T-helper 17 cell (primary cell): Measurements from ENCODE around the gene ZNF682. TPM values are rescaled to one million over a fixed set of nuclear protein-coding genes. Genes with fewer than 3 reads are reported as not detected.
"Not testable (repeated sequence)": the region's sequence is repeated elsewhere in the genome, so short reads cannot be mapped to it uniquely, and the experiment has no call there.

Experiments used
- ATAC-seq: fragments of 150-1000 bp; cut with Tn5 transposase; 2 replicates; pipeline ENCODE4 v1.10.0; 2021; ENCODE audit warnings: mild to moderate bottlenecking, moderate library complexity
- DNase-seq, 3 donors: peaks; one replicate each; pipeline versions ENCODE4 v3.0.0 to v3.0.0-alpha.2; 2020 to 2021
- H3K9me3 ChIP-seq: one replicate; pipeline ENCODE4 v1.7.0; 2013; ENCODE audit warnings: low read length, mild to moderate bottlenecking; ENCODE audit not compliant: control insufficient read depth, poor library complexity, severe bottlenecking
- H3K27ac Mint-ChIP-seq: one replicate; pipeline ENCODE4 v1.8.0; 2022; ENCODE audit warnings: mild to moderate bottlenecking, moderate library complexity, mixed read lengths
- H3K27me3 Mint-ChIP-seq: one replicate; pipeline ENCODE4 v1.8.0; 2022; ENCODE audit warnings: mixed read lengths
- H3K36me3 Mint-ChIP-seq: one replicate; pipeline ENCODE4 v1.8.0; 2022; ENCODE audit warnings: low read depth, mixed read lengths
- H3K4me1 Mint-ChIP-seq: one replicate; pipeline ENCODE4 v1.8.0; 2022; ENCODE audit warnings: mild to moderate bottlenecking, mixed read lengths
- H3K4me3 Mint-ChIP-seq: one replicate; pipeline ENCODE4 v1.8.0; 2022; ENCODE audit warnings: mild to moderate bottlenecking, moderate library complexity, mixed read lengths
- total RNA-seq, 4 donors: library from RNA in 2 of 4; stranded (reverse) in 2 of 4; gene quantifications; one replicate each; pipeline ENCODE4 v1.2.3 and lab custom pipeline; 2022 to 2026

ZNF682 gene
- total RNA-seq, 2 donors from 2014 or later, result 7.9 to 9.4 TPM

- not testable (repeated sequence) for DNase-seq
These were observed 81.5 kb downstream of the ZNF682 start for GRCh38 chr19:19957766-19958165.

GRCh38 chr19:19956434-19957075 is 82.8 kb downstream of the ZNF682 start:
- DNase-seq (no peak), ATAC-seq (no peak)
- no peaks in the 10 kb centered on the region for H3K9me3 ChIP-seq
- Mint-ChIP-seq H3K4me3 (no peak overlapping the region), H3K27me3 (no peaks in the 10 kb centered on the region), H3K4me1 (peaks cover 6% of the 10 kb centered on the region), H3K36me3 (no peaks in the 10 kb centered on the region), H3K27ac (no peak overlapping the region)

More at GRCh38 chr19:19957766-19958165, 81.5 kb downstream of the ZNF682 start:
- ATAC-seq, H3K4me1 Mint-ChIP-seq, H3K27ac Mint-ChIP-seq, H3K4me3 Mint-ChIP-seq, H3K27me3 Mint-ChIP-seq, H3K9me3 ChIP-seq, H3K36me3 Mint-ChIP-seq: not testable (repeated sequence)

GRCh38 chr19:19955208-19955607 is 84.1 kb downstream of the ZNF682 start:
- no peak overlapping the region for H3K4me3 Mint-ChIP-seq
- H3K36me3 Mint-ChIP-seq, result no peaks in the 10 kb centered on the region
- DNase-seq (no peak), ATAC-seq (no peak)
- no peak overlapping the region for H3K27ac Mint-ChIP-seq
- H3K27me3 Mint-ChIP-seq, result no peaks in the 10 kb centered on the region
- H3K4me1 Mint-ChIP-seq, result peaks cover 6% of the 10 kb centered on the region
- H3K9me3 ChIP-seq, result no peaks in the 10 kb centered on the region

Other genes with a start within 250 kb of the ZNF682 start
- gene ZNF506, start 217.8 kb downstream of the ZNF682 start, total RNA-seq, result 10 to 100 TPM; 31.7 to 50.6 TPM
- 1 to 10 TPM; 5.8 to 8.0 TPM for gene ZNF253, start 173.6 kb downstream of the ZNF682 start, total RNA-seq
- gene ZNF93, start 138.6 kb downstream of the ZNF682 start, total RNA-seq, result 1 to 10 TPM; 3.9 to 4.4 TPM
- 1 to 10 TPM; 2.4 to 4.0 TPM for gene ZNF90, start 38.5 kb upstream of the ZNF682 start, total RNA-seq
- 1 to 10 TPM; 2.5 to 3.8 TPM for gene ZNF486, start 127.7 kb upstream of the ZNF682 start, total RNA-seq